ENCODE measurements around the gene LRIT1.

The LRIT1 gene

DNA sequence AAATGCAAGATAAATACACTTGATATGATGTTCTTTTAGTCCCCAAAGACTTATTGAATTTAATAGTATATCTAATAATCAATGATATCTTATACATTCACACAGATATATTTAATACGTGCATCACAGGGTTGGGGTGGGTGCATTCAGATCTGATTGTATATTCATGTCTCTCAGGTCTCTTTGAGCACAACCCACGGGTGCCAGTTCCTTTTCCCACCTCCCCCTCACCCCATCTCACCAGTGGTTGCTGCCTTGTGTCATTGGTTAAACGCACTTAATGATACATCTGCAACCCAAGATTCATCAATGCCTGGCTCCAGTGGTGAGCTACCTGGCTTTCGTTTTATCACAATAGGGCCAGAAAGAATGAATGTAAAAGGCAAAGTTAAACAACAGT, 6.2 kb downstream of the LRIT1 start:
- no peaks in the 10 kb centered on the region; the same call in 1 of the 2 replicates for H3K27me3 ChIP-seq (ENCODE audit: low read depth, low read length)
- no peak for TF ChIP-seq EZH2phosphoT487 (IDR thresholded peaks at IDR 0.05; ENCODE audit: low read depth)
- TF ChIP-seq, protein P1, sequence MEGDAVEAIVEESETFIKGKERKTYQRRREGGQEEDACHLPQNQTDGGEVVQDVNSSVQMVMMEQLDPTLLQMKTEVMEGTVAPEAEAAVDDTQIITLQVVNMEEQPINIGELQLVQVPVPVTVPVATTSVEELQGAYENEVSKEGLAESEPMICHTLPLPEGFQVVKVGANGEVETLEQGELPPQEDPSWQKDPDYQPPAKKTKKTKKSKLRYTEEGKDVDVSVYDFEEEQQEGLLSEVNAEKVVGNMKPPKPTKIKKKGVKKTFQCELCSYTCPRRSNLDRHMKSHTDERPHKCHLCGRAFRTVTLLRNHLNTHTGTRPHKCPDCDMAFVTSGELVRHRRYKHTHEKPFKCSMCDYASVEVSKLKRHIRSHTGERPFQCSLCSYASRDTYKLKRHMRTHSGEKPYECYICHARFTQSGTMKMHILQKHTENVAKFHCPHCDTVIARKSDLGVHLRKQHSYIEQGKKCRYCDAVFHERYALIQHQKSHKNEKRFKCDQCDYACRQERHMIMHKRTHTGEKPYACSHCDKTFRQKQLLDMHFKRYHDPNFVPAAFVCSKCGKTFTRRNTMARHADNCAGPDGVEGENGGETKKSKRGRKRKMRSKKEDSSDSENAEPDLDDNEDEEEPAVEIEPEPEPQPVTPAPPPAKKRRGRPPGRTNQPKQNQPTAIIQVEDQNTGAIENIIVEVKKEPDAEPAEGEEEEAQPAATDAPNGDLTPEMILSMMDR (IDR thresholded peaks at IDR 0.05; ENCODE audit: low read depth, low read length) = no peak

DNA sequence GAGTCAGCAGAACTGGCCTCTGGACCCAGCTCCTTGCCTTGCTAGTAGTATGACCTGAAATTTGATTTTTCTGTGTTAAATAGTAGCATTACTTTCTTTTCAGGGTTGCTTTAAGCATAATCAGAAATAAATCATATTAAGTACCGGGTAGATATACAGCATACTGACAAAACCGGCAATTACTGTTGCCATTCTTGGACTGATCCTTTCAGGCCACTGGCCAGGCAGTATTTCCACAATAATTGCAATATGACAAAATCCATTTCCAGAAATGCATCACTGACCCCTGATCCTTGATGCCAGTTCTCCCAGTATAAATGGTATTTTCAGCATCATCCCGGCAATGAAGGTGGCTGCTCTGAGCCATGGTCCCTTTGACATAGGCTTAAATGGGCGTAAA, 6.9 kb downstream of the LRIT1 start:
- Histone ChIP-seq H3K79me2 (ENCODE audit: low read length) (no peaks in the 10 kb centered on the region), H3K27me3 (ENCODE audit: low read depth, low read length) (no peaks in the 10 kb centered on the region), H3K4me3 (ENCODE audit: low read length) (no peak overlapping the region), H3K4me2 (ENCODE audit: low read length) (no peak overlapping the region), H3K4me1 (ENCODE audit: low read length) (no peaks in the 10 kb centered on the region), H3K36me3 (replicated peaks; ENCODE audit: low read depth, low read length) (no peaks in the 10 kb centered on the region), H4K20me1 (ENCODE audit: insufficient read depth, low read length) (no peaks in the 10 kb centered on the region), H3K9ac (ENCODE audit: low read length) (no peak overlapping the region), H3K27ac (ENCODE audit: low read length) (no peak overlapping the region), H3K9me3 (ENCODE audit: insufficient read depth, low read length) (no peaks in the 10 kb centered on the region), H2AFZ (ENCODE audit: low read depth, low read length) (no peak overlapping the region)
- TF ChIP-seq, protein P1 (IDR thresholded peaks at IDR 0.05; ENCODE audit: low read depth, low read length) = no peak
- TF ChIP-seq EZH2phosphoT487 (IDR thresholded peaks at IDR 0.05; ENCODE audit: low read depth) = no peak

More for the DNA sequence above, 6.2 kb downstream of the LRIT1 start:
- H2AFZ ChIP-seq (ENCODE audit: low read depth, low read length) = no peak overlapping the region
- H3K4me2 ChIP-seq (ENCODE audit: low read length) = no peak overlapping the region
- H3K4me3 ChIP-seq (ENCODE audit: low read length) = no peak overlapping the region
- no peaks in the 10 kb centered on the region for H3K9me3 ChIP-seq (ENCODE audit: insufficient read depth, low read length)
- H3K9ac ChIP-seq (ENCODE audit: low read length) = no peak overlapping the region
- no peaks in the 10 kb centered on the region for H4K20me1 ChIP-seq (ENCODE audit: insufficient read depth, low read length)
- H3K27ac ChIP-seq (ENCODE audit: low read length) = no peak overlapping the region
- H3K36me3 ChIP-seq (replicated peaks; ENCODE audit: low read depth, low read length) = no peaks in the 10 kb centered on the region
- H3K79me2 ChIP-seq (ENCODE audit: low read length) = no peaks in the 10 kb centered on the region
- H3K4me1 ChIP-seq (ENCODE audit: low read length) = no peaks in the 10 kb centered on the region

DNA sequence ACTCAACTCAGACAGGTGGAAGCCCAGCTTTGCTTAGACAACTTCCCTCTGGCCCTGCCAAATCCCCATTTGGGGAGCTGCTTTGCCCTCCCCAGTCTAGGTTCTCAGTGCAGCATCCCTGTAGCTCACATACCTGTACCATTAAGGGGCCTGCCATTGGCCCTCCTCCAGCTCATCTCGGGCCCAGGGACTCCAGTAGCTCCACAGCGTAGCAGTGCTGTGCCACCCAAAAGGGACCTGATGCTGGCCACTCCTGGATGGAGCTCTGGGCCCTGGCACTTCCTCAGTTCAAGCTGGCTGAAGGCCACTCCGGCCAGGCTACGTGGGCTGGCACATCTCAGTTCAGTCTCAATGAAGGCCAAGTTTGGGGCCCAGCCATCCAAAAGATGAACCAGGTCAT, 7.4 kb downstream of the LRIT1 start:
- TF ChIP-seq, protein P1 (IDR thresholded peaks at IDR 0.05; ENCODE audit: low read depth, low read length) = no peak
- no peak for TF ChIP-seq EZH2phosphoT487 (IDR thresholded peaks at IDR 0.05; ENCODE audit: low read depth)
- Histone ChIP-seq H3K9me3 (ENCODE audit: insufficient read depth, low read length) (no peaks in the 10 kb centered on the region), H3K4me3 (ENCODE audit: low read length) (no peak overlapping the region), H3K27ac (ENCODE audit: low read length) (no peak overlapping the region), H3K9ac (ENCODE audit: low read length) (no peak overlapping the region), H3K36me3 (replicated peaks; ENCODE audit: low read depth, low read length) (no peaks in the 10 kb centered on the region), H2AFZ (ENCODE audit: low read depth, low read length) (no peak overlapping the region), H3K4me2 (ENCODE audit: low read length) (no peak overlapping the region), H3K4me1 (ENCODE audit: low read length) (no peaks in the 10 kb centered on the region), H3K79me2 (ENCODE audit: low read length) (no peaks in the 10 kb centered on the region), H4K20me1 (ENCODE audit: insufficient read depth, low read length) (no peaks in the 10 kb centered on the region), H3K27me3 (ENCODE audit: low read depth, low read length) (no peaks in the 10 kb centered on the region; the same call in 1 of the 2 replicates)

DNA sequence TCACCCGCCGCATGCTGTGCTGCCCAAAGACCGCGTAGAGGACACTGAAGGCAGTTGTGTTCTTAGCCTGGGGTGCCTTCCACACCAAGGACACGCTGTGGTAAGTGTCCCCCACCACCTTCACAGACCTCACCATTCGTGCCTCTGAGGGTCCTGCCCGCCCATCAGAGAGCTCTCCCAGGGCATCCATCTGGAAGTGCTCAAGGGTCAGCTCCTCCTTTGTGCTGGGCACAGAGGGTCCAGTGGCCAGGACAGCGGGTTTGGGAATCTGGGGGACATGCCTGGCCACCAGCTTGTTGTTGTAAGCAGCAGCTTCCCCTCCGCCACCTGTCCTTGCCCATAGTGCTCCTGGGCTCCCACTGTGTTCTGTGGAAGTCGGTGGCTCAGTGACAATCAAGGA, 9.0 kb downstream of the LRIT1 start:
- no peak overlapping the region for H2AFZ ChIP-seq (ENCODE audit: low read depth, low read length)
- H3K9me3 ChIP-seq (ENCODE audit: insufficient read depth, low read length) = no peaks in the 10 kb centered on the region
- H3K27ac ChIP-seq (ENCODE audit: low read length) = no peak overlapping the region
- H3K36me3 ChIP-seq (replicated peaks; ENCODE audit: low read depth, low read length) = no peaks in the 10 kb centered on the region
- H3K4me1 ChIP-seq (ENCODE audit: low read length) = no peaks in the 10 kb centered on the region
- no peaks in the 10 kb centered on the region for H4K20me1 ChIP-seq (ENCODE audit: insufficient read depth, low read length)
- TF ChIP-seq EZH2phosphoT487 (IDR thresholded peaks at IDR 0.05; ENCODE audit: low read depth) = no peak
- TF ChIP-seq, protein P1 (IDR thresholded peaks at IDR 0.05; ENCODE audit: low read depth, low read length) = no peak
- no peaks in the 10 kb centered on the region for H3K79me2 ChIP-seq (ENCODE audit: low read length)
- no peak overlapping the region for H3K4me2 ChIP-seq (ENCODE audit: low read length)
- no peak overlapping the region for H3K9ac ChIP-seq (ENCODE audit: low read length)
- H3K4me3 ChIP-seq (ENCODE audit: low read length) = no peak overlapping the region
- H3K27me3 ChIP-seq (ENCODE audit: low read depth, low read length) = peaks cover 7% of the 10 kb centered on the region; the same call in 1 of the 2 replicates

All from OCI-LY3 (cell line).